Measurements from ENCODE around the gene CCDC180.

Gene CCDC180

DNA sequence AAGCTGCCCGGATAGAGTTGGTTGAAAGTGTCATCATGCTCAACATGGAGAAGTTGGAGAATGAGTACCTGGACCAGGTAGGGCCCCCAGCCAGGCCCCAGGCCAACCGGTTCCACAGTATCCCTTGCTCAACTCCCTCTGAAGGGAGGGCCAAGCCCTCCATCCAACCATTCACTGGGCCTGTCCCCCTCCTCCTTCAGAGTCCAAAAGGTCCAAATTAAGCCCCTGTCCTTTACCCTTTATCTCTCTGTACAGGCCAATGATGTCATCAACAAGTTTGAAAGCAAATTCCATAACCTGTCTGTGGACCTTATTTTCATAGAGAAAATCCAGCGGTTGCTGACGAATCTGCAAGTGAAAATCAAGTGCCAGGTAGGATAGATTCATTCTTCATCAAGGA, 47.2 kb downstream of the CCDC180 start:
- no peak overlapping the region for H3K4me3 ChIP-seq (replicated peaks; ENCODE audit: low read depth, low read length)
- DNase-seq (ENCODE audit: extremely low read depth, low read depth), result no peak
- TF ChIP-seq CTCF (IDR thresholded peaks at IDR 0.05; ENCODE audit: low read depth, low read length, missing control alignments), result no peak

DNA sequence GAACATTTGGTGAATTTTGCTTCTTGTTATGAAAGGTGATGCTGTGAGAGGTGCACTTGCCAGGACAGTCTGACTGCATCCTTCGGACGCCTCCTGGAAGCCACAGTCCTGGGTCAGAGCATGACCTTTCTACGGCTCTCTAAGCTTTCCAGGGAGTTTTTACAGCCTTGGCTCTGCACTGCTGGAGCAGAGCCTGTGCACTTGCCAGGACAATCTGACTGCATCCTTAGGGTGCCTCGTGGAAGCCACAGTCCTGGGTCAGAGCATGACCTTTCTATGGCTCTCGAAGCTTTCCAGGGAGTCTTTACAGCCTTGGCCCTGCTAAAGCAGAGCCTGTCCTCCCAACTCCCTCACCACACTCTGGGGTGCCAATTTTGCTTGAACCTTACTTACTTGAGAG, 49.6 kb downstream of the CCDC180 start:
- DNase-seq (ENCODE audit: extremely low read depth, low read depth), result no peak
- no peak overlapping the region for H3K4me3 ChIP-seq (replicated peaks; ENCODE audit: low read depth, low read length)
- no peak for TF ChIP-seq CTCF (IDR thresholded peaks at IDR 0.05; ENCODE audit: low read depth, low read length, missing control alignments)
